ENCODE measurements around the gene MYO15B. TPM values are rescaled to one million over a fixed set of nuclear protein-coding genes. Genes with fewer than 3 reads are reported as not detected.

Gene MYO15B
- total and polyA plus RNA-seq, 2 experiments from 2014 or later, result 124 to 153 TPM

DNA sequence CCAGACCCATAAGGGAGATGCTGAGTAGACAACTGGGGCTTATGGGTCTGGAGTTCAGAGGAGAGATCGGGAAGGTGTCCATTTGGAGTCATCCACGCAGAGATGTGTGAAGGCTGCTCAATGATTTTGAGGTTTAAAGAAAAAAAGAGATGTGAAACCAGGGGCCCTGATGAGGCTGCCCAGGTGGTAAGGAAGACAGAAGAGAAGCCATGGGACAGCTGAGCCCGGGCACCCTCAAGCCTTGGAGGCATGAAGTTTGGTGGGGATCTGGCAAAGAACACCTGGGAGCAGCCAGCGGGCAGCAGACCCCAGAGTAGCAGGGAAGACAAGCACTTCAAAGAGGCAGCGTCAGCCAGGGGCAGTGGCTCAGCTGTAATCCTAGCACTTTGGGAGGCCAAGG is 20.8 kb upstream of the MYO15B start:
- Histone ChIP-seq H3K9me2 (replicated peaks; ENCODE audit: insufficient read depth) (no peaks in the 10 kb centered on the region), H2AFZ (no peak overlapping the region), H3K4me2 (no peak overlapping the region), H3K79me2 (no peaks in the 10 kb centered on the region), H3K36me3 (replicated peaks; ENCODE audit: insufficient read depth, low read depth) (no peaks in the 10 kb centered on the region), H3K27ac (no peak overlapping the region), H3K27me3 (no peaks in the 10 kb centered on the region), H3K4me1 (ENCODE audit: insufficient read depth) (no peaks in the 10 kb centered on the region), H3K4me3 (no peak overlapping the region), H3K9me3 (ENCODE audit: low read depth) (no peaks in the 10 kb centered on the region), H4K20me1 (ENCODE audit: insufficient read depth, poor library complexity, severe bottlenecking) (no peaks in the 10 kb centered on the region)
- no peak for DNase-seq (ENCODE audit: low spot score)
- TF ChIP-seq, protein P1, sequence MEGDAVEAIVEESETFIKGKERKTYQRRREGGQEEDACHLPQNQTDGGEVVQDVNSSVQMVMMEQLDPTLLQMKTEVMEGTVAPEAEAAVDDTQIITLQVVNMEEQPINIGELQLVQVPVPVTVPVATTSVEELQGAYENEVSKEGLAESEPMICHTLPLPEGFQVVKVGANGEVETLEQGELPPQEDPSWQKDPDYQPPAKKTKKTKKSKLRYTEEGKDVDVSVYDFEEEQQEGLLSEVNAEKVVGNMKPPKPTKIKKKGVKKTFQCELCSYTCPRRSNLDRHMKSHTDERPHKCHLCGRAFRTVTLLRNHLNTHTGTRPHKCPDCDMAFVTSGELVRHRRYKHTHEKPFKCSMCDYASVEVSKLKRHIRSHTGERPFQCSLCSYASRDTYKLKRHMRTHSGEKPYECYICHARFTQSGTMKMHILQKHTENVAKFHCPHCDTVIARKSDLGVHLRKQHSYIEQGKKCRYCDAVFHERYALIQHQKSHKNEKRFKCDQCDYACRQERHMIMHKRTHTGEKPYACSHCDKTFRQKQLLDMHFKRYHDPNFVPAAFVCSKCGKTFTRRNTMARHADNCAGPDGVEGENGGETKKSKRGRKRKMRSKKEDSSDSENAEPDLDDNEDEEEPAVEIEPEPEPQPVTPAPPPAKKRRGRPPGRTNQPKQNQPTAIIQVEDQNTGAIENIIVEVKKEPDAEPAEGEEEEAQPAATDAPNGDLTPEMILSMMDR (IDR thresholded peaks at IDR 0.05; ENCODE audit: poor library complexity), result no peak
- TF ChIP-seq EZH2phosphoT487 (IDR thresholded peaks at IDR 0.05; ENCODE audit: low read depth, severe bottlenecking, unreplicated experiment), result no peak
- no peak for TF ChIP-seq EZH2 (IDR thresholded peaks at IDR 0.05; ENCODE audit: borderline replicate concordance)
- WGBS (ENCODE audit: low lambda C conversion rate, missing lambda C conversion rate), result 94% methylated on average over 5 of the region's 5 CpGs

DNA sequence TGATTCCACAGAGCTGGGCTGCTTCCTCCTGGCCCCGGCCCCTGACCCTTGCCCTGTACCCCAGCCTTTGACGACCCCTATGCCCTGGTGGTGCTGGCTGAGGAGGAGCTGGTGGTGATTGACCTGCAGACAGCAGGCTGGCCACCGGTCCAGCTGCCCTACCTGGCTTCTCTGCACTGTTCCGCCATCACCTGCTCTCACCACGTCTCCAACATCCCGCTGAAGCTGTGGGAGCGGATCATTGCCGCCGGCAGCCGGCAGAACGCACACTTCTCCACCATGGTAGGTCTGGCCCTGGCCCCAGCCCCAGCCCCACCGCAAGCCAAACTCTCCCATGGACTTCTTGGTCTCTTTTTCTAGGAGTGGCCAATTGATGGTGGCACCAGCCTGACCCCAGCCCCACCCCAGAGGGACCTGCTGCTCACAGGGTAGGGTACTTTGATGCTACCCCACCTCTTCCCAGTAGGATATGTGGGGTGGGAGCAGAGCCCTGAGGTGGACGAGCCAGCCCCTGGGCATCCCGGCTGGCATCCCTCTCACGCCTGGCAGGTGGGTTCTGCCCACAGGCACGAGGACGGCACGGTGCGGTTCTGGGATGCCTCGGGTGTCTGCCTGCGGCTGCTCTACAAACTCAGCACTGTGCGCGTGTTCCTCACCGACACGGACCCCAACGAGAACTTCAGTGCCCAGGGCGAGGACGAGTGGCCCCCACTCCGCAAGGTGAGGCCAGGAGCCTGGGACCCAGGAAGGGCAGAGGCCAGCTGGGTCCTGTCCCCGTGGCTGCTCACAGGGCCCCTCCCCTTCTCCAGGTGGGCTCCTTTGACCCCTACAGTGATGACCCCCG is 19.0 kb upstream of the MYO15B start:
- Histone ChIP-seq H3K4me3 (no peak overlapping the region), H3K9me2 (replicated peaks; ENCODE audit: insufficient read depth) (no peaks in the 10 kb centered on the region), H2AFZ (no peak overlapping the region), H3K79me2 (no peaks in the 10 kb centered on the region), H3K4me2 (no peak overlapping the region), H3K4me1 (ENCODE audit: insufficient read depth) (no peaks in the 10 kb centered on the region), H3K9me3 (ENCODE audit: low read depth) (no peaks in the 10 kb centered on the region), H3K27me3 (no peaks in the 10 kb centered on the region), H3K36me3 (replicated peaks; ENCODE audit: insufficient read depth, low read depth) (no peaks in the 10 kb centered on the region), H4K20me1 (ENCODE audit: insufficient read depth, poor library complexity, severe bottlenecking) (no peaks in the 10 kb centered on the region), H3K27ac (no peak overlapping the region)
- no peak for TF ChIP-seq EZH2 (IDR thresholded peaks at IDR 0.05; ENCODE audit: borderline replicate concordance)
- no peak for TF ChIP-seq EZH2phosphoT487 (IDR thresholded peaks at IDR 0.05; ENCODE audit: low read depth, severe bottlenecking, unreplicated experiment)
- TF ChIP-seq, protein P1 (IDR thresholded peaks at IDR 0.05; ENCODE audit: poor library complexity), result no peak
- 94% methylated on average over 31 of the region's 31 CpGs for WGBS (ENCODE audit: low lambda C conversion rate, missing lambda C conversion rate)
- peak; percentile 3 for DNase-seq (ENCODE audit: low spot score)

DNA sequence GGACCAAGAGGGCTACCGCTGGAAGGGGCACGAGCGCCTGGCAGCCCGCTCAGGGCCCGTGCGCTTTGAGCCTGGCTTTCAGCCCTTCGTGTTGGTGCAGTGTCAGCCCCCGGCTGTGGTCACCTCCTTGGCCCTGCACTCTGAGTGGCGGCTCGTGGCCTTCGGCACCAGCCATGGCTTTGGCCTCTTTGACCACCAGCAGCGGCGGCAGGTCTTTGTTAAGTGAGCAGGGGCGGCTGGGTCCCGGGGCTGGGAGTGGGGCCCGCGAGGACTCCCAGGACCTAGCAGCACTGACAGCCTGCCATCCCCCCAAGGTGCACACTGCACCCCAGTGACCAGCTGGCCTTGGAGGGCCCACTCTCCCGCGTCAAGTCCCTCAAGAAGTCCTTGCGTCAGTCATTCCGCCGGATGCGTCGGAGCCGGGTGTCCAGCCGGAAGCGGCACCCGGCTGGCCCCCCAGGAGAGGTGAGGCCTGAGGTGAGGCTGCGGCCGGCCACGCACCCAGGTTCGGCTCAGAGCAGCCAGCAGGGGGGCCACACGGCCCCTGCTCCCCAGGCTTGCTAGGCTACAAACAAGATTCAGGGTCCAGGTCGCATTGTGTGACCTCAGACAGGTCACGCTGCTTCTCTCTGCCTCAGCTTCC is 17.4 kb upstream of the MYO15B start:
- Histone ChIP-seq H3K4me3 (no peak overlapping the region), H4K20me1 (ENCODE audit: insufficient read depth, poor library complexity, severe bottlenecking) (no peaks in the 10 kb centered on the region), H3K9me3 (ENCODE audit: low read depth) (no peaks in the 10 kb centered on the region), H3K27me3 (no peaks in the 10 kb centered on the region), H3K79me2 (no peaks in the 10 kb centered on the region), H3K36me3 (replicated peaks; ENCODE audit: insufficient read depth, low read depth) (no peaks in the 10 kb centered on the region), H3K4me1 (ENCODE audit: insufficient read depth) (no peaks in the 10 kb centered on the region), H3K4me2 (no peak overlapping the region), H3K9me2 (replicated peaks; ENCODE audit: insufficient read depth) (no peaks in the 10 kb centered on the region), H3K27ac (no peak overlapping the region), H2AFZ (no peak overlapping the region)
- WGBS (ENCODE audit: low lambda C conversion rate, missing lambda C conversion rate), result 96% methylated on average over 35 of the region's 35 CpGs
- TF ChIP-seq EZH2phosphoT487 (IDR thresholded peaks at IDR 0.05; ENCODE audit: low read depth, severe bottlenecking, unreplicated experiment) (no peak), EZH2 (IDR thresholded peaks at IDR 0.05; ENCODE audit: borderline replicate concordance) (no peak)
- TF ChIP-seq, protein P1 (IDR thresholded peaks at IDR 0.05; ENCODE audit: poor library complexity), result no peak
- peak; percentile 2 for DNase-seq (ENCODE audit: low spot score)
